Fibroblast of mammary gland (primary cell): ENCODE data around the gene SHFL.
A peak's percentile ranks its signal among the peaks of the same experiment; 100 is the strongest.

ENCODE experiments used
- DNase-seq: peaks from one replicate; pipeline ENCODE4 v3.0.0-alpha.2; 2010; ENCODE audit warnings: low read depth
- H3K4me3 ChIP-seq: 2 replicates; pipeline ENCODE4 v1.5.1; 2011; ENCODE audit warnings: low read depth, mild to moderate bottlenecking, low read length, moderate library complexity; ENCODE audit not compliant: control insufficient read depth
- CTCF ChIP-seq: conservative IDR thresholded peaks from 2 replicates; pipeline ENCODE4 v1.5.1; 2011; ENCODE audit warnings: low read depth, low read length, inconsistent platforms; ENCODE audit not compliant: control insufficient read depth, insufficient read depth

SHFL gene

GRCh38 chr19:10100163-10100785 is 14.2 kb downstream of the SHFL start:
- H3K4me3 ChIP-seq = no peak overlapping the region
- TF ChIP-seq CTCF = no peak
- no peak for DNase-seq

GRCh38 chr19:10102787-10103236 is 16.7 kb downstream of the SHFL start:
- TF ChIP-seq CTCF = no peak
- DNase-seq = no peak
- no peak overlapping the region for H3K4me3 ChIP-seq

- TF ChIP-seq CTCF = no peak
- DNase-seq = no peak
- H3K4me3 ChIP-seq = no peak overlapping the region
Measured at GRCh38 chr19:10104130-10104513, 18.0 kb downstream of the SHFL start.

- TF ChIP-seq CTCF = no peak
- no peak overlapping the region for H3K4me3 ChIP-seq
- DNase-seq = no peak
Measured at GRCh38 chr19:10104665-10105508, 18.8 kb downstream of the SHFL start.

- H3K4me3 ChIP-seq = peak overlapping the region; percentile 35
- no peak for TF ChIP-seq CTCF
- DNase-seq = no peak
Measured at GRCh38 chr19:10105509-10106099, 19.5 kb downstream of the SHFL start.

GRCh38 chr19:10106100-10106936 is 20.2 kb downstream of the SHFL start, which contains the start of gene PPAN:
Gene PPAN, plus strand, starts transcription at chr19:10106362. Its CDS starts 33 bp downstream, at chr19:10106395.
- no peak for TF ChIP-seq CTCF
- DNase-seq = peak; percentile 97
- peak within 1 kb of the TSS; percentile 91 for H3K4me3 ChIP-seq
